GM12878 (cell line): ENCODE data around the gene RGS19. TPM values are rescaled to one million over a fixed set of nuclear protein-coding genes. Genes with fewer than 3 reads are reported as not detected.

Experiments
- ATAC-seq: fragments of 200-7000 bp; cut with Tn5 transposase; 3 replicates; pipeline ENCODE4 v1.9.1; 2020; ENCODE audit warnings: mild to moderate bottlenecking, moderate library complexity
- BruUV-seq: library from RNA; stranded (reverse); fragments of 400-500 nt; replicated peaks from 2 replicates; lab custom pipeline; 2021; lab: Mats Ljungman, UMichigan
- CTCF ChIA-PET: fragments of 300-600 bp; sonication (Branson Sonifier 250); formaldehyde crosslinking; extraction: SDS; loops from one replicate; lab custom pipeline; 2021; ENCODE audit warnings: inconsistent platforms; lab: Yijun Ruan, JAX
- POLR2A ChIA-PET: fragments of 350-600 bp; formaldehyde crosslinking; extraction: SDS; loops from one replicate; lab custom pipeline; 2021; ENCODE audit warnings: inconsistent platforms; lab: Charles Lee
- RAD21 ChIA-PET: fragments of 300-600 bp; sonication (Branson Sonifier 250); formaldehyde crosslinking; loops from one replicate; lab custom pipeline; 2023; ENCODE audit warnings: antibody characterized with exemption; ENCODE audit not compliant: unreplicated experiment; lab: Charles Lee
- SMC1A ChIA-PET: fragments of 300-600 bp; sonication (Branson Sonifier 250); formaldehyde crosslinking; loops from one replicate; lab custom pipeline; 2023; ENCODE audit not compliant: unreplicated experiment, uncharacterized antibody; lab: Charles Lee
- DNase-seq: peaks from one replicate; pipeline ENCODE4 v3.0.0-alpha.2; 2011; ENCODE audit warnings: low read depth, low spot score
- FAIRE-seq: peaks from 3 replicates; lab custom pipeline; 2011; peaks lifted over from hg19 to GRCh38; lab: Jason Lieb, UNC
- H2AFZ ChIP-seq: 2 replicates; pipeline ENCODE4 v1.6.0; 2011; ENCODE audit warnings: low read depth, low read length, control low read depth; ENCODE audit not compliant: control insufficient read depth
- H3K27ac ChIP-seq: 2 replicates; pipeline ENCODE4 v1.5.1; 2011; ENCODE audit warnings: control low read depth; ENCODE audit not compliant: control insufficient read depth, insufficient read depth
- H3K27me3 ChIP-seq, 2 experiments: replicated peaks in 1 of 2; 2 replicates each; pipeline versions ENCODE4 v1.6.0 to v1.6.1; 2011; ENCODE audit warnings: low read length in 1 of 2; ENCODE audit not compliant: control insufficient read depth in 2 of 2, insufficient read depth in 2 of 2
- H3K36me3 ChIP-seq, 2 experiments: 2 replicates each; pipeline ENCODE4 v1.5.1; 2011; ENCODE audit warnings: low read length in 1 of 2; ENCODE audit not compliant: control insufficient read depth in 2 of 2, insufficient read depth in 2 of 2
- H3K4me1 ChIP-seq: 2 replicates; pipeline ENCODE4 v1.6.1; 2011; ENCODE audit warnings: mild to moderate bottlenecking, low read length, moderate library complexity, mixed read lengths; ENCODE audit not compliant: control insufficient read depth, insufficient read depth
- H3K4me2 ChIP-seq: 2 replicates; pipeline ENCODE4 v1.6.0; 2011; ENCODE audit warnings: control low read depth; ENCODE audit not compliant: control insufficient read depth, insufficient read depth
- H3K4me3 ChIP-seq: fragments of 200-600 bp; sonication (generic); 2 replicates; pipeline ENCODE4 v1.5.1; 2016
- H3K79me2 ChIP-seq: 2 replicates; pipeline ENCODE4 v1.6.0; 2011; ENCODE audit warnings: low read length; ENCODE audit not compliant: control insufficient read depth, insufficient read depth
- H3K9ac ChIP-seq: 2 replicates; pipeline ENCODE4 v1.8.0; 2011; ENCODE audit warnings: low read length, control low read depth, mixed read lengths; ENCODE audit not compliant: control insufficient read depth, insufficient read depth
- H3K9me3 ChIP-seq: replicated peaks from 3 replicates; pipeline ENCODE4 v1.5.1; 2011; ENCODE audit warnings: mild to moderate bottlenecking, low read length; ENCODE audit not compliant: control insufficient read depth, insufficient read depth
- H4K20me1 ChIP-seq: 2 replicates; pipeline ENCODE4 v1.6.0; 2011; ENCODE audit not compliant: control insufficient read depth, insufficient read depth
- BRCA1 ChIP-seq: IDR thresholded peaks from 2 replicates; pipeline ENCODE4 v1.6.1; 2011; ENCODE audit warnings: low read depth, low read length, improper control_type of control experiment
- CHD1 ChIP-seq: IDR thresholded peaks from 2 replicates; pipeline ENCODE4 v1.6.1; 2012; ENCODE audit warnings: low read depth, low read length, improper control_type of control experiment
- EZH2 ChIP-seq: IDR thresholded peaks from 2 replicates; pipeline ENCODE4 v1.6.1; 2012; ENCODE audit warnings: low read depth, mild to moderate bottlenecking, control low read depth, inconsistent platforms, low read length, borderline replicate concordance; ENCODE audit not compliant: control insufficient read depth
- HDGF ChIP-seq: fragments of 450-650 bp; IDR thresholded peaks from 2 replicates; pipeline ENCODE4 v1.6.1; 2016; ENCODE audit warnings: antibody characterized with exemption
- JUNB ChIP-seq: IDR thresholded peaks from 2 replicates; pipeline ENCODE4 v1.6.1; 2016; ENCODE audit warnings: antibody characterized with exemption, mild to moderate bottlenecking
- KAT2A ChIP-seq: conservative IDR thresholded peaks from 2 replicates; pipeline ENCODE4 v1.6.1; 2011; ENCODE audit warnings: low read depth, low read length; ENCODE audit not compliant: control insufficient read depth
- KDM1A ChIP-seq: fragments of 200-600 bp; sonication (generic); IDR thresholded peaks from 2 replicates; pipeline ENCODE4 v1.6.1; 2016; ENCODE audit warnings: borderline replicate concordance
- NFIC ChIP-seq: IDR thresholded peaks from 2 replicates; pipeline ENCODE4 v1.6.1; 2012; ENCODE audit warnings: low read depth, mild to moderate bottlenecking, inconsistent platforms, low read length, moderate library complexity
- NFYA ChIP-seq: IDR thresholded peaks from 2 replicates; pipeline ENCODE4 v1.6.1; 2011; ENCODE audit warnings: low read depth, mild to moderate bottlenecking, low read length, improper control_type of control experiment, borderline replicate concordance
- PAX8 ChIP-seq: fragments of 450-650 bp; IDR thresholded peaks from 2 replicates; pipeline ENCODE4 v1.6.1; 2017; ENCODE audit warnings: mild to moderate bottlenecking, moderate library complexity
- POLR2AphosphoS2 ChIP-seq: IDR thresholded peaks from 2 replicates; pipeline ENCODE4 v1.6.1; 2011; ENCODE audit warnings: low read depth, mild to moderate bottlenecking, low read length, improper control_type of control experiment, moderate library complexity
- POLR2AphosphoS5 ChIP-seq: IDR thresholded peaks from 2 replicates; pipeline ENCODE4 v1.6.1; 2011; ENCODE audit warnings: mild to moderate bottlenecking, low read length, inconsistent platforms
- RAD21 ChIP-seq: IDR thresholded peaks from 2 replicates; pipeline ENCODE4 v1.6.1; 2011; ENCODE audit warnings: mild to moderate bottlenecking, low read depth, low read length, moderate library complexity; ENCODE audit not compliant: insufficient read depth
- SPI1 ChIP-seq: IDR thresholded peaks from 2 replicates; pipeline ENCODE4 v1.6.1; 2011; ENCODE audit warnings: low read depth, mild to moderate bottlenecking, low read length, moderate library complexity, borderline replicate concordance; ENCODE audit not compliant: insufficient read depth
- ZBED1 ChIP-seq: IDR thresholded peaks from 2 replicates; pipeline ENCODE4 v1.6.1; 2016; ENCODE audit warnings: borderline replicate concordance
- ZNF622 ChIP-seq: fragments of 450-650 bp; IDR thresholded peaks from 2 replicates; pipeline ENCODE4 v1.6.1; 2017; ENCODE audit warnings: mild to moderate bottlenecking, inconsistent platforms
- WGBS: methylation state at CpG from one replicate; pipeline ENCODE4 v1.1.6; 2016; ENCODE audit warnings: low lambda C conversion rate; ENCODE audit not compliant: insufficient replicate concordance, insufficient coverage; ENCODE audit errors: missing lambda C conversion rate; 5-methylcytosine and 5-hydroxymethylcytosine counted together
- in situ Hi-C: fragments of 300-500 bp; cut with MboI; formaldehyde crosslinking; loops from 9 replicates; pipeline ENCODE4 v1.14.3; 2018; ENCODE audit warnings: mixed read lengths
- intact Hi-C: fragments of 100-400 bp; cut with micrococcal nuclease; formaldehyde crosslinking; loops from one replicate; pipeline ENCODE4 v1.14.2; 2022; ENCODE audit not compliant: unreplicated experiment
- polyA plus RNA-seq, 11 experiments: library from polyadenylated mRNA; depleted of rRNA in 4 of 11; unstranded in 6 of 11; stranded (reverse) in 5 of 11; fragments of >200 nt; fragmentation: Nextera tagmentation in 4 of 11; fragmentation: Illumina TruSeq in 1 of 11; extraction: Ambion mirVana in 4 of 11; extraction: Trizol in 1 of 11; gene quantifications; 1 replicate in 1 of 11; 2 replicates in 10 of 11; pipeline versions ENCODE4 v1.2.1 to v1.2.3, GENCODE V29; 2011 to 2016; ENCODE audit warnings: inconsistent platforms in 2 of 11, missing spikeins in 2 of 11, low read depth in 1 of 11
- total RNA-seq, 4 experiments: library from RNA; depleted of rRNA in 3 of 4; stranded (reverse); fragments of >200 nt in 3 of 4; fragmentation: Illumina TruSeq in 1 of 4; extraction: Trizol in 1 of 4; gene quantifications; 2 replicates each; pipeline versions ENCODE4 v1.2.1 to v1.2.3, GENCODE V29; 2013 to 2021
- TF ChIP-seq, protein P1 (sequence below): fragments of 150-350 bp; IDR thresholded peaks from 2 replicates; pipeline ENCODE4 v1.6.1; 2016; ENCODE audit warnings: low read depth, low read length
- TF ChIP-seq, protein P2 (sequence below): fragments of 450-650 bp; IDR thresholded peaks from 2 replicates; pipeline ENCODE4 v1.6.1; 2018; ENCODE audit warnings: borderline replicate concordance, mild to moderate bottlenecking; ENCODE audit not compliant: partially characterized antibody

The RGS19 gene
- total and polyA plus RNA-seq, 10 of the 15 experiments (the other 5 are each of a cell fraction or from before 2014, with no cell fraction given) = 0.82 to 62.4 (median 39.8) TPM

DNA sequence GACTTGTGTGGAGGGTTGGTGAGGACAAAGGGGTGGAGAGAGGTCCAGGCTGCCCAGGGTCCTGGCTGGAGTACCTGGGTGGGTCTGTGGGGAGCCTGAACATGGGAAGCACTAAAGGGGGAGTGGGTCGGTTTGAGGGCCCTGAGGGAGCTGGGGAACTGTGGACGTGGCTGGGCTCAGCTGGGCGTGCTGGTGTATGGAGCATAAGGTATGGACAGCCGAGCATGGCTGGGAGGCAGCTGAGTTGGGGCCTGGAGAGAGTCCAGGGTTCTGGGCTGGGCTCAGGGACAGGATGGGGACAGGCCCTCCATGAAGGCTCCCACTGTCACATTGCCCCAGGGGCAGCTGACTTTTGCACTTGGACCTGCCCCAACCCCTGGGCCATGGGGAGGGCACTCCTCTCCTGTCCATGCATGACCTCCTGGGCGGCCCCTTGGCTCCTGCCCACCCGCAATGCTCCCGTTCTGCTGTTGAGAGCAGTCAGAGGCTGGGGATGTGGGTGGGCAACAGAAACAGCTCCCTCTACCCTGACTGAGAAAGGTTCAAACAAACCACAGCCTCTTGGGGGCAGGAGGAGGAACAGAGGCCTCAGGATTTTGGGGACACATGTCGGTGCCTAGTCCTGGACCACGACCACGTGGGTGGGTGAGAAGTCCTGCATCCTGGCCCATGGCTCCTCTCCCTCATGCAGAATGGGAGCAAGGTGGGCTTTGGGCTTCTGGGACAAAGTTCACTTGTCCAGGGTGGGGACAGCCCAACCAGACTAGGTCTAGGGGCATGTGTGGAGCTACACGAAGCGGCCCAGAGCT is 38.9 kb downstream of the RGS19 start:
- Histone ChIP-seq H3K79me2 (peaks cover 4% of the 10 kb centered on the region), H3K4me3 (peak overlapping the region; percentile 64; the same call in 1 of the 2 replicates), H4K20me1 (no peaks in the 10 kb centered on the region), H3K4me1 (peaks cover 35% of the 10 kb centered on the region), H3K27me3 (no peaks in the 10 kb centered on the region), H3K27ac (no peak overlapping the region), H3K9me3 (no peaks in the 10 kb centered on the region), H2AFZ (no peak overlapping the region), H3K9ac (peak overlapping the region; percentile 64), H3K36me3 (no peaks in the 10 kb centered on the region; a peak in 1 of 4 replicates), H3K4me2 (peak overlapping the region; percentile 90)
- ChIA-PET CTCF (interaction anchor here (0.5 to 9.1 kb wide), 21 partner anchors 16 to 502 kb away, joined by 3 to 108 read pairs (median 4); partner anchors contain the start of genes NPBWR2, OPRL1, PRPF6 and RGS19), RAD21 (interaction anchor here (0.8 to 7.1 kb wide), 15 partner anchors 14 to 503 kb away, joined by 3 to 92 read pairs (median 4); partner anchors contain the start of genes NPBWR2, PRPF6, PTK6 and SAMD10), SMC1A (interaction anchor here (0.6 to 6.1 kb wide), 8 partner anchors 12 to 80 kb away, joined by 3 to 52 read pairs (median 6); partner anchors contain the start of genes OPRL1, PRPF6, RGS19 and SAMD10), POLR2A (interaction anchor here (0.5 to 7.2 kb wide), 13 partner anchors 13 to 503 kb away, joined by 3 to 63 read pairs (median 6); partner anchors contain the start of genes OPRL1, PRPF6, PTK6 and RGS19)
- intact Hi-C loops = no loop called here
- DNase-seq = no peak
- no peak for FAIRE-seq
- BruUV-seq = no TSS peak
- in situ Hi-C loops = no loop called here
- no peak for ATAC-seq
- 55% methylated on average over 12 of the region's 12 CpGs for WGBS
- TF ChIP-seq POLR2AphosphoS2 (peak; percentile 68), JUNB (no peak), CHD1 (no peak), NFYA (no peak), PAX8 (no peak), KAT2A (no peak), ZNF622 (no peak), SPI1 (no peak), POLR2AphosphoS5 (peak; percentile 26; the same call in 1 of the 2 replicates), HDGF (0 out of 2 replicates have a peak, but pooled peaks have one; percentile 20), KDM1A (no peak), RAD21 (no peak), BRCA1 (no peak), NFIC (no peak), ZBED1 (no peak), EZH2 (no peak)
- TF ChIP-seq, protein P1, sequence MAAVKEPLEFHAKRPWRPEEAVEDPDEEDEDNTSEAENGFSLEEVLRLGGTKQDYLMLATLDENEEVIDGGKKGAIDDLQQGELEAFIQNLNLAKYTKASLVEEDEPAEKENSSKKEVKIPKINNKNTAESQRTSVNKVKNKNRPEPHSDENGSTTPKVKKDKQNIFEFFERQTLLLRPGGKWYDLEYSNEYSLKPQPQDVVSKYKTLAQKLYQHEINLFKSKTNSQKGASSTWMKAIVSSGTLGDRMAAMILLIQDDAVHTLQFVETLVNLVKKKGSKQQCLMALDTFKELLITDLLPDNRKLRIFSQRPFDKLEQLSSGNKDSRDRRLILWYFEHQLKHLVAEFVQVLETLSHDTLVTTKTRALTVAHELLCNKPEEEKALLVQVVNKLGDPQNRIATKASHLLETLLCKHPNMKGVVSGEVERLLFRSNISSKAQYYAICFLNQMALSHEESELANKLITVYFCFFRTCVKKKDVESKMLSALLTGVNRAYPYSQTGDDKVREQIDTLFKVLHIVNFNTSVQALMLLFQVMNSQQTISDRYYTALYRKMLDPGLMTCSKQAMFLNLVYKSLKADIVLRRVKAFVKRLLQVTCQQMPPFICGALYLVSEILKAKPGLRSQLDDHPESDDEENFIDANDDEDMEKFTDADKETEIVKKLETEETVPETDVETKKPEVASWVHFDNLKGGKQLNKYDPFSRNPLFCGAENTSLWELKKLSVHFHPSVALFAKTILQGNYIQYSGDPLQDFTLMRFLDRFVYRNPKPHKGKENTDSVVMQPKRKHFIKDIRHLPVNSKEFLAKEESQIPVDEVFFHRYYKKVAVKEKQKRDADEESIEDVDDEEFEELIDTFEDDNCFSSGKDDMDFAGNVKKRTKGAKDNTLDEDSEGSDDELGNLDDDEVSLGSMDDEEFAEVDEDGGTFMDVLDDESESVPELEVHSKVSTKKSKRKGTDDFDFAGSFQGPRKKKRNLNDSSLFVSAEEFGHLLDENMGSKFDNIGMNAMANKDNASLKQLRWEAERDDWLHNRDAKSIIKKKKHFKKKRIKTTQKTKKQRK = no peak
- TF ChIP-seq, protein P2, sequence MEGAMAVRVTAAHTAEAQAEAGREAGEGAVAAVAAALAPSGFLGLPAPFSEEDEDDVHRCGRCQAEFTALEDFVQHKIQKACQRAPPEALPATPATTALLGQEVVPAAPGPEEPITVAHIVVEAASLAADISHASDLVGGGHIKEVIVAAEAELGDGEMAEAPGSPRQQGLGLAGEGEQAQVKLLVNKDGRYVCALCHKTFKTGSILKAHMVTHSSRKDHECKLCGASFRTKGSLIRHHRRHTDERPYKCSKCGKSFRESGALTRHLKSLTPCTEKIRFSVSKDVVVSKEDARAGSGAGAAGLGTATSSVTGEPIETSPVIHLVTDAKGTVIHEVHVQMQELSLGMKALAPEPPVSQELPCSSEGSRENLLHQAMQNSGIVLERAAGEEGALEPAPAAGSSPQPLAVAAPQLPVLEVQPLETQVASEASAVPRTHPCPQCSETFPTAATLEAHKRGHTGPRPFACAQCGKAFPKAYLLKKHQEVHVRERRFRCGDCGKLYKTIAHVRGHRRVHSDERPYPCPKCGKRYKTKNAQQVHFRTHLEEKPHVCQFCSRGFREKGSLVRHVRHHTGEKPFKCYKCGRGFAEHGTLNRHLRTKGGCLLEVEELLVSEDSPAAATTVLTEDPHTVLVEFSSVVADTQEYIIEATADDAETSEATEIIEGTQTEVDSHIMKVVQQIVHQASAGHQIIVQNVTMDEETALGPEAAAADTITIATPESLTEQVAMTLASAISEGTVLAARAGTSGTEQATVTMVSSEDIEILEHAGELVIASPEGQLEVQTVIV = no peak
